Keratinocyte (primary cell): Measurements from ENCODE around the gene ECT2L. TPM values are rescaled to one million over a fixed set of nuclear protein-coding genes. Genes with fewer than 3 reads are reported as not detected.

Source experiments
- DNase-seq: peaks from one replicate; pipeline ENCODE4 v3.0.0-alpha.2; 2011; ENCODE audit warnings: low read depth, missing footprints, low spot score
- FAIRE-seq: peaks from 2 replicates; lab custom pipeline; 2011; peaks lifted over from hg19 to GRCh38; lab: Jason Lieb, UNC
- H2AFZ ChIP-seq: 2 replicates; pipeline ENCODE4 v1.6.0; 2012; ENCODE audit warnings: low read length, control low read depth, inconsistent platforms; ENCODE audit not compliant: control insufficient read depth
- H3K27ac ChIP-seq: 2 replicates; pipeline ENCODE4 v1.5.1; 2011; ENCODE audit warnings: low read length; ENCODE audit not compliant: control insufficient read depth, insufficient read depth
- H3K27me3 ChIP-seq: 3 replicates; pipeline ENCODE4 v1.6.0; 2011; ENCODE audit warnings: low read length; ENCODE audit not compliant: control insufficient read depth, insufficient read depth; ENCODE audit errors: extremely low read depth
- H3K36me3 ChIP-seq, 2 experiments: 2 replicates in 1 of 2; 3 replicates in 1 of 2; pipeline ENCODE4 v1.5.1; 2011; ENCODE audit warnings: low read length in 2 of 2, mild to moderate bottlenecking in 1 of 2; ENCODE audit not compliant: control insufficient read depth in 2 of 2, insufficient read depth in 2 of 2; ENCODE audit errors: extremely low read depth in 1 of 2
- H3K4me1 ChIP-seq: 3 replicates; pipeline ENCODE4 v1.5.1; 2011; ENCODE audit warnings: low read length; ENCODE audit not compliant: control insufficient read depth, insufficient read depth; ENCODE audit errors: extremely low read depth
- H3K4me2 ChIP-seq: 3 replicates; pipeline ENCODE4 v1.6.0; 2011; ENCODE audit warnings: low read depth, low read length; ENCODE audit not compliant: control insufficient read depth, insufficient read depth; ENCODE audit errors: extremely low read depth
- H3K4me3 ChIP-seq, 3 experiments: fragments of 200-600 bp in 1 of 3; sonication (generic) in 1 of 3; 2 replicates in 2 of 3; 3 replicates in 1 of 3; pipeline ENCODE4 v1.5.1; 2011 to 2016; ENCODE audit warnings: low read length in 3 of 3, mild to moderate bottlenecking in 3 of 3, control low read depth in 2 of 3, inconsistent platforms in 1 of 3, low read depth in 1 of 3, mixed read lengths in 1 of 3, mixed run types in 1 of 3, moderate library complexity in 1 of 3; ENCODE audit not compliant: control insufficient read depth in 2 of 3, insufficient read depth in 2 of 3; ENCODE audit errors: extremely low read depth in 1 of 3
- H3K79me2 ChIP-seq: 2 replicates; pipeline ENCODE4 v1.6.0; 2012; ENCODE audit warnings: low read length; ENCODE audit not compliant: control insufficient read depth, insufficient read depth
- H3K9ac ChIP-seq: 3 replicates; pipeline ENCODE4 v1.6.0; 2011; ENCODE audit warnings: low read length; ENCODE audit not compliant: control insufficient read depth, insufficient read depth; ENCODE audit errors: extremely low read depth
- H3K9me1 ChIP-seq: 3 replicates; pipeline ENCODE4 v1.6.0; 2011; ENCODE audit warnings: low read length; ENCODE audit not compliant: control insufficient read depth, insufficient read depth; ENCODE audit errors: extremely low read depth
- H3K9me3 ChIP-seq: 2 replicates; pipeline ENCODE4 v1.5.1; 2012; ENCODE audit warnings: low read depth, low read length; ENCODE audit not compliant: control insufficient read depth
- H4K20me1 ChIP-seq: 3 replicates; pipeline ENCODE4 v1.6.0; 2011; ENCODE audit warnings: low read length; ENCODE audit not compliant: control insufficient read depth, insufficient read depth; ENCODE audit errors: extremely low read depth
- CTCF ChIP-seq, 3 experiments: IDR thresholded peaks in 1 of 3; conservative IDR thresholded peaks in 1 of 3; optimal IDR thresholded peaks in 1 of 3; 2 replicates in 2 of 3; 3 replicates in 1 of 3; pipeline versions ENCODE3 to v1.5.1; 2011; ENCODE audit warnings: low read length in 3 of 3, mild to moderate bottlenecking in 3 of 3, moderate library complexity in 2 of 3, control low read depth in 1 of 3, inconsistent platforms in 1 of 3; ENCODE audit not compliant: insufficient read depth in 2 of 3; ENCODE audit errors: extremely low read depth in 1 of 3
- EZH2 ChIP-seq: IDR thresholded peaks from one replicate; pipeline ENCODE4 v1.6.1; 2012; ENCODE audit warnings: inconsistent platforms, mild to moderate bottlenecking, low read length, moderate library complexity
- dilution Hi-C: fragments of 300-500 bp; cut with MboI; formaldehyde crosslinking; loops from one replicate; pipeline ENCODE4 v1.7.0; 2020; ENCODE audit warnings: low sequenced_read_pairs; ENCODE audit not compliant: extremely low pct_ligation_motif_present
- polyA plus RNA-seq, 5 experiments: library from polyadenylated mRNA; depleted of rRNA in 3 of 5; stranded (reverse) in 3 of 5; stranded (forward) in 1 of 5; unstranded in 1 of 5; fragments of >200 nt; gene quantifications; 1 replicate in 1 of 5; 2 replicates in 3 of 5; 3 replicates in 1 of 5; pipeline versions ENCODE4 v1.2.1 to v1.2.3, GENCODE V29; 2011 to 2012; ENCODE audit warnings: missing spikeins in 2 of 5, low read depth in 1 of 5, low replicate concordance in 1 of 5

Gene ECT2L
- polyA plus RNA-seq, 1 donor (not counting 4 experiments of a cell fraction or from before 2014, with no cell fraction given), result 0.01 TPM

GRCh38 chr6:138830248-138830647 lies 34.4 kb downstream of the ECT2L start:
- Histone ChIP-seq H3K36me3 (no peaks in the 10 kb centered on the region), H3K9ac (no peak overlapping the region), H3K4me3 (no peak overlapping the region), H3K79me2 (no peaks in the 10 kb centered on the region), H3K4me1 (no peaks in the 10 kb centered on the region), H3K9me1 (no peaks in the 10 kb centered on the region), H3K4me2 (no peak overlapping the region), H3K27ac (no peak overlapping the region), H3K9me3 (no peaks in the 10 kb centered on the region), H2AFZ (no peak overlapping the region), H3K27me3 (no peaks in the 10 kb centered on the region), H4K20me1 (no peaks in the 10 kb centered on the region)
- FAIRE-seq (no peak), DNase-seq (no peak)
- TF ChIP-seq CTCF (optimal IDR thresholded peaks at IDR 0.05 in 1 of 3, IDR thresholded peaks at IDR 0.05 in 1 of 3, conservative IDR thresholded peaks at IDR 0.05 in 1 of 3; ENCODE audit: extremely low read depth in 1 of 3, insufficient read depth in 2 of 3, low read length in 3 of 3) (no peak), EZH2 (no peak)
- dilution Hi-C loops, result no loop called here

- Histone ChIP-seq H3K9me1 (no peaks in the 10 kb centered on the region), H3K9ac (no peak overlapping the region), H3K36me3 (no peaks in the 10 kb centered on the region), H3K9me3 (no peaks in the 10 kb centered on the region), H4K20me1 (no peaks in the 10 kb centered on the region), H3K4me3 (no peak overlapping the region), H3K79me2 (no peaks in the 10 kb centered on the region), H3K27me3 (no peaks in the 10 kb centered on the region), H3K4me1 (no peaks in the 10 kb centered on the region), H3K4me2 (no peak overlapping the region), H2AFZ (no peak overlapping the region), H3K27ac (no peak overlapping the region)
- dilution Hi-C loops, result no loop called here
- TF ChIP-seq CTCF (optimal IDR thresholded peaks at IDR 0.05 in 1 of 3, IDR thresholded peaks at IDR 0.05 in 1 of 3, conservative IDR thresholded peaks at IDR 0.05 in 1 of 3; ENCODE audit: extremely low read depth in 1 of 3, insufficient read depth in 2 of 3, low read length in 3 of 3) (no peak), EZH2 (no peak)
- FAIRE-seq, result no peak
- no peak for DNase-seq
These were observed 36.3 kb downstream of the ECT2L start for GRCh38 chr6:138832182-138832581.
